Peyer's patch (tissue), 4 donors: Measurements from ENCODE around the gene THRB. TPM values are rescaled to one million over a fixed set of nuclear protein-coding genes. Genes with fewer than 3 reads are reported as not detected.

ENCODE experiments used
- DNase-seq, 3 donors: peaks; one replicate each; pipeline ENCODE4 v3.0.0-alpha.2; 2017 to 2019
- H3K27ac ChIP-seq, 4 donors: fragments of 200-600 bp; sonication (generic); one replicate each; pipeline ENCODE4 v1.5.1; 2016 to 2019
- H3K27me3 ChIP-seq, 2 donors: fragments of 200-600 bp; sonication (generic); one replicate each; pipeline ENCODE4 v1.5.1; 2019
- H3K36me3 ChIP-seq, 3 donors: fragments of 200-600 bp; sonication (generic); one replicate each; pipeline ENCODE4 v1.5.1; 2016 to 2019
- H3K4me1 ChIP-seq, 4 donors: fragments of 200-600 bp; sonication (generic); one replicate each; pipeline ENCODE4 v1.5.1; 2016 to 2019
- H3K4me3 ChIP-seq, 4 donors: fragments of 200-600 bp; sonication (generic); 1 replicate in 3 of 4; 2 replicates in 1 of 4; pipeline ENCODE4 v1.5.1; 2016 to 2019; ENCODE audit warnings: mild to moderate bottlenecking in 1 of 4
- H3K9me3 ChIP-seq, 4 donors: fragments of 200-600 bp; sonication (generic); one replicate each; pipeline ENCODE4 v1.5.1; 2016 to 2019; ENCODE audit warnings: mild to moderate bottlenecking in 1 of 4
- CTCF ChIP-seq, 6 experiments: fragments of 450-650 bp in 4 of 6; fragments of 200-600 bp in 2 of 6; sonication (generic) in 1 of 6; IDR thresholded peaks; one replicate each; pipeline ENCODE4 v1.5.1; 2017 to 2019; ENCODE audit warnings: antibody characterized with exemption in 6 of 6, mild to moderate bottlenecking in 3 of 6, moderate library complexity in 1 of 6
- POLR2A ChIP-seq, 2 donors: fragments of 450-650 bp; IDR thresholded peaks; one replicate each; pipeline ENCODE4 v1.5.1; 2017; ENCODE audit warnings: antibody characterized with exemption in 2 of 2, mild to moderate bottlenecking in 2 of 2, moderate library complexity in 2 of 2
- total RNA-seq, 4 donors: library from RNA; depleted of rRNA; stranded (reverse); fragments of >200 nt; gene quantifications; one replicate each; pipeline ENCODE4 v1.1.0, GENCODE V29; 2016

THRB gene
- total RNA-seq, 4 donors from 2014 or later = 2.6 to 13.2 (median 8.4) TPM

- Histone ChIP-seq H3K27ac (no peak overlapping the region), H3K27me3 (no peaks in the 10 kb centered on the region), H3K9me3 (no peaks in the 10 kb centered on the region), H3K4me1 (no peaks in the 10 kb centered on the region), H3K4me3 (no peak overlapping the region), H3K36me3 (no peaks in the 10 kb centered on the region)
- TF ChIP-seq CTCF (IDR thresholded peaks at IDR 0.05) (no peak), POLR2A (IDR thresholded peaks at IDR 0.05) (no peak)
- no peak for DNase-seq
Observed at GRCh38 chr3:24155276-24155675, 339.4 kb downstream of the THRB start.

DNA sequence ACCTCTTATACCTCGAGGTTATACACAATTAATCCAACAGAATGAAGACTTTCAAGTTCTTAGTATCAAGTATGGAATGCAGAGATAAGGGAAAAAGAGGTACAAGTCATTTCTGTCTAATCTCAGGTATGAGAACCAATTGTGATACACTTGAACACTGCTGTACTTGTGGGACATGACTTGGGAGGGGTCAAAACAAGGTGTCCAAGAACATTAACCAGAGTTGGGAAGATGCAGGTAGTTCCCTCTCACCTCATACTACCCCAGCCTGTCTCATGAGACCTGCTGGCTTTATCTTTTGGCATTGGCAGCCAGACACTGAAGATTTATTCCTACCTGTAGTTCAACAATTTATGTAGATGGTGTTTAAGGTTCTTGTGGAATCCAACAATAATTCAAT is 339.9 kb downstream of the THRB start:
- no peaks in the 10 kb centered on the region for H3K36me3 ChIP-seq
- H3K27me3 ChIP-seq = no peaks in the 10 kb centered on the region
- H3K9me3 ChIP-seq = no peaks in the 10 kb centered on the region
- no peaks in the 10 kb centered on the region for H3K4me1 ChIP-seq
- no peak for DNase-seq
- TF ChIP-seq POLR2A (IDR thresholded peaks at IDR 0.05) = no peak
- no peak overlapping the region for H3K4me3 ChIP-seq
- H3K27ac ChIP-seq = no peak overlapping the region

DNA sequence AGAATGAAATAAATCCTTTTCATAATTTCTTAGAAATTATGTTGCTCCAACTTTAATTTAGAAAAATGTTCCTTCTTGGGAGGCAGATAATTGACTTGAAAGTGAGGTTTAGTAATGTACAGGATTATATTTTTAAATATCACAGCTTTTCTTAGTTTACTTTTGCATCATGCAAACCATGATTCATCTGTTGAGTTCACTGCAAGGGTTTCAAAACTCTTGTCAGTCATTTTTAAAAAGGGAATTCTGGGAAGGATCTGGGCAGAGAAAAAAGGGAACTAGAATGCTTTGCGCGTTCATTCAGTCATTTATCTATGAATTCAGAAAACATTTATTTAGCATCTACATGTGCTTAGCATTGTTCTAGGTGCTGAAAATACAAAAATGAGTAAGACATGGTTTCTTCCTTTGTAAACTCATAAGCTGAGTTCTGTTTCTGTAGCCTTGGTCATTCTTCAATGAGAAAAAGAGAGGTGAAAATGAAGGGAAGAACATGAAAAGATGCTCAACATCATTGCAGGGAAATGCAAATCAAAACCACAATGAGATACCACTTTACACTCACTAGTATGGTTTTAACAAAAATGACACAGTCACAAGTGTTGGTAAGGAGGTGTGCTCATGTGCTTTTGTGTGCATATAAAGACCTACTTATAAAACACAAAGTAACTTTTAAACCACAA is 340.5 kb downstream of the THRB start:
- H3K27ac ChIP-seq = no peak overlapping the region
- H3K4me3 ChIP-seq = no peak overlapping the region
- H3K9me3 ChIP-seq = no peaks in the 10 kb centered on the region
- DNase-seq = no peak
- TF ChIP-seq POLR2A (IDR thresholded peaks at IDR 0.05) (no peak), CTCF (IDR thresholded peaks at IDR 0.05) (no peak)
- H3K36me3 ChIP-seq = no peaks in the 10 kb centered on the region
- no peaks in the 10 kb centered on the region for H3K27me3 ChIP-seq
- no peaks in the 10 kb centered on the region for H3K4me1 ChIP-seq

GRCh38 chr3:24151594-24151993 is 343.1 kb downstream of the THRB start:
- DNase-seq = no peak
- Histone ChIP-seq H3K27me3 (no peaks in the 10 kb centered on the region), H3K4me3 (no peak overlapping the region), H3K27ac (no peak overlapping the region), H3K36me3 (no peaks in the 10 kb centered on the region), H3K9me3 (no peaks in the 10 kb centered on the region), H3K4me1 (no peaks in the 10 kb centered on the region)
- TF ChIP-seq POLR2A (IDR thresholded peaks at IDR 0.05) (no peak), CTCF (IDR thresholded peaks at IDR 0.05) (no peak)

- no peaks in the 10 kb centered on the region for H3K9me3 ChIP-seq
- H3K4me3 ChIP-seq = no peak overlapping the region
- DNase-seq = no peak
- H3K27me3 ChIP-seq = no peaks in the 10 kb centered on the region
- peak in 1 of 6 experiments; percentile 12 for TF ChIP-seq CTCF (IDR thresholded peaks at IDR 0.05)
- TF ChIP-seq POLR2A (IDR thresholded peaks at IDR 0.05) = no peak
- no peaks in the 10 kb centered on the region for H3K36me3 ChIP-seq
- H3K27ac ChIP-seq = no peak overlapping the region
- H3K4me1 ChIP-seq = no peaks in the 10 kb centered on the region
Observed at GRCh38 chr3:24149032-24149431, 345.6 kb downstream of the THRB start.

DNA sequence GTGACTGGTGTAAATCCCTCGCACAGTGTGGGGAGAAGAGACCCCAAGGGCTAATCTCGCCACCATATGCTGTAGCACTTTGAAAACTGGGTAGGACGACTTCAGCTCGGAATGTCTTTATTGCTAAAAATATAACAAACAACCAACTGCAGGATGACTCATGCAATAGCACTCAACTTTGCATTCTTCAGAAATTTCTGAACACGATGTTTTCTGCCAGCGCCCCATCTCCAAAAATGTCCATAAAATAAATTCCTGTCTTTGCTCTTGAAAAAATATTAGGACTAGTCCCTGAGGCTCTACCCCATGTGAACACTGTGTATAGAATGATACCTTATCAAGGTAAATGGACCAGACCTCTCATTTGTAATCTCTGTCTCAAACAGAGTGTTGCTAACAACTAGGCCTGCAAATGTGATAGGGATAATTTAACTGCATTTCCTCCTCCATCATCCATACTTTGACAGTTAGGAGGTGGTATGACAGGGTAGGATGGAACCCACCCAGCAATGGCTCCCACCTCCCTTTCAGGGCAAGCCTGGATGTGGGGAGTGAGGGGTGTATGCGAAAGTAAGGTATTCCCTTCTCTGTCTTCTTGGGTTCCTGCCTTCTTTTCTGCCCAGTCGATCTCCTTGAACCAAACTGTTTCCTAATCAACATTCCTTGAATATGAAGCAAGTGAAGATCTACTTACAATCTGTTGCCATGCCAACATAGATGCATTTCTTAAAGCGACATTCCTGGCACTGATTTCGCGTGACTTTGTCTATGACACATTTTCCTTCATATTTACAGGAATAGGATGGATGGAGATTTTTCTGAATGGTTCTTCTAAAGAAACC is 348.4 kb downstream of the THRB start:
- Histone ChIP-seq H3K9me3 (no peaks in the 10 kb centered on the region), H3K27me3 (no peaks in the 10 kb centered on the region), H3K27ac (peak overlapping the region in 2 of 4 donors; percentile 23 to 34), H3K36me3 (no peaks in the 10 kb centered on the region), H3K4me1 (no peaks in the 10 kb centered on the region), H3K4me3 (no peak overlapping the region)
- DNase-seq = no peak
- TF ChIP-seq POLR2A (IDR thresholded peaks at IDR 0.05) (no peak), CTCF (IDR thresholded peaks at IDR 0.05) (no peak)
